ENCODE data around the gene DOCK7.

GRCh38 chr1:62726011-62726442, 37.8 kb upstream of the DOCK7 start:
- TF ChIP-seq CTCF (IDR thresholded peaks at IDR 0.05) (no peak), POLR2AphosphoS5 (IDR thresholded peaks at IDR 0.05) (no peak)
